ENCODE data around the gene CNOT4. TPM values are rescaled to one million over a fixed set of nuclear protein-coding genes. Genes with fewer than 3 reads are reported as not detected.

CNOT4 gene
- total RNA-seq, 2 experiments from 2014 or later, result 22.1 to 23.3 TPM

DNA sequence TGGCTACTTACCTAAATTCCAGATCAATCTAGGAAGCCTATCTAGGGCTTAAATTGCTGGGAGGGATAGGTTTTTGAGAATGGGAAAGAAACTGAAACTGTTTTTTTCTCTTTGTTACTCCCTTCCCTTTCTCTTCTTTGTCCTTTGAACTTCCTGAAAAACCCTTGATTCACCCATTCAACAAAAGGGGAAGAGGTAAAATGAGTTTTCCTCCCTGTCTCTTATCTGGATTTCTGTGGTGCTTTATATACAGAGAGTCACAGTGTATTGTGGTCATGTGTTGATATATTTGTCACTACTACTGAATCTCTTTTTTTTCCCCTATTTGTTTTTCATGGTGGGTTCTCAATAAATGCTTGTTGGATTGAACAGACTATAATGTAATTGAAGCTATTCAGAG, 28.0 kb upstream of the CNOT4 start:
- Mint-ChIP-seq H3K9me3 (ENCODE audit: insufficient read depth) (no peaks in the 10 kb centered on the region), H3K27me3 (ENCODE audit: low read depth) (peaks cover 20% of the 10 kb centered on the region), H3K27ac (no peak overlapping the region), H3K36me3 (ENCODE audit: low read depth) (no peaks in the 10 kb centered on the region), H3K4me3 (no peak overlapping the region), H3K4me1 (ENCODE audit: low read depth) (no peaks in the 10 kb centered on the region)
- ATAC-seq (no peak), DNase-seq (no peak)
- POLR2A ChIA-PET, result no interaction called here
- CTCF ChIA-PET, result interaction anchor here (1.4 kb wide), 1 partner anchor 12 kb away, joined by 3 read pairs; no protein-coding TSS in a partner anchor

DNA sequence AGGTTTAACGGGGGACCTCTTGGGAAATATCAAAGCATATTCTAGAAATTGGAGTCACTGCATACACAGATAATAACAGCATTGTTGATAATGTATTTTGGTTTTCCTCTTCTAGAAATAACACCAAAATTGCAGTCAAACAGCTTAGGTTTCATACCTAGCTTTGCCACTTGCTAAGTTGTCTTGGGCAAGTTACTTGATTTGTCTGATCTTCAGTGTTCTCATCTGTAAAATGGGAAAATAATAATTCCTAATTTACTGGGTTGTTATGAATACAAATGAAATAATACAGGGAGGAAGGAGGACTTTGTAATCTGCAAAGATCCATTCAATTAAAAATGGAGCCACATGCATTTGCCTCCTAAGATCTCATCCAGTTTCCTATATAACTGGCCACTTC, 27.6 kb upstream of the CNOT4 start:
- ATAC-seq, result no peak
- Mint-ChIP-seq H3K36me3 (ENCODE audit: low read depth) (no peaks in the 10 kb centered on the region), H3K9me3 (ENCODE audit: insufficient read depth) (no peaks in the 10 kb centered on the region), H3K4me3 (no peak overlapping the region), H3K27ac (no peak overlapping the region), H3K4me1 (ENCODE audit: low read depth) (no peaks in the 10 kb centered on the region), H3K27me3 (ENCODE audit: low read depth) (peaks cover 20% of the 10 kb centered on the region)
- no peak for DNase-seq
- CTCF ChIA-PET, result interaction anchor here (1.4 kb wide), 1 partner anchor 13 kb away, joined by 3 read pairs; no protein-coding TSS in a partner anchor
- POLR2A ChIA-PET, result no interaction called here

DNA sequence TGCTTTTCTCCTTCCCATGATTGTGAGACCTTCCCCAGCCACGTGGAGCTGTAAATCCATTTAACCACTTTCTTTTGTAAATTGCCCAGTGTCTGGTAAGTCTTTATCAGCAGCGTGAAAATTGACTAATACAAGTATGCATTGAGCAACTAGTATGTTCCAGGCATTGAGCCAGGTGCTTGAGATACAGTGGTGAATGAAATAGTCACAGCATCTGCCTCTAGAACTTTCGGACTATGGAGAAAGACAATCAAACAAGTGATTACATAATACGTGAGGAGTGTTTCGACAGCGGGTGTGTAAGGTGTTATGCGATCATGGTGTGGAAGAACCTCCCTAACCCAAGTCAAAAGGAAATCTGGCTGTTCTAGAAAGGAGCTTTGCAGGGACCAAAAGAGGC, 26.2 kb upstream of the CNOT4 start:
- H3K27ac Mint-ChIP-seq, result no peak overlapping the region
- DNase-seq (no peak), ATAC-seq (no peak)
- no peaks in the 10 kb centered on the region for H3K4me1 Mint-ChIP-seq (ENCODE audit: low read depth)
- H3K4me3 Mint-ChIP-seq, result no peak overlapping the region
- ChIA-PET POLR2A (no interaction called here), CTCF (no interaction called here)
- no peaks in the 10 kb centered on the region for H3K9me3 Mint-ChIP-seq (ENCODE audit: insufficient read depth)
- no peaks in the 10 kb centered on the region for H3K36me3 Mint-ChIP-seq (ENCODE audit: low read depth)
- H3K27me3 Mint-ChIP-seq (ENCODE audit: low read depth), result peaks cover 23% of the 10 kb centered on the region

- DNase-seq, result no peak
Observed at GRCh38 chr7:135527025-135527424, 17.1 kb upstream of the CNOT4 start.

GRCh38 chr7:135525426-135525825, 15.5 kb upstream of the CNOT4 start:
- Mint-ChIP-seq H3K4me3 (no peak overlapping the region), H3K9me3 (ENCODE audit: insufficient read depth) (no peaks in the 10 kb centered on the region), H3K27me3 (ENCODE audit: low read depth) (peaks cover 3% of the 10 kb centered on the region), H3K4me1 (ENCODE audit: low read depth) (no peaks in the 10 kb centered on the region), H3K27ac (no peak overlapping the region), H3K36me3 (ENCODE audit: low read depth) (no peaks in the 10 kb centered on the region)
- ChIA-PET POLR2A (no interaction called here), CTCF (no interaction called here)
- no peak for ATAC-seq
- no peak for DNase-seq

More at GRCh38 chr7:135527025-135527424, 17.1 kb upstream of the CNOT4 start:
- ATAC-seq, result no peak
- ChIA-PET CTCF (no interaction called here), POLR2A (no interaction called here)
- peaks cover 6% of the 10 kb centered on the region for H3K27me3 Mint-ChIP-seq (ENCODE audit: low read depth)
- H3K9me3 Mint-ChIP-seq (ENCODE audit: insufficient read depth), result no peaks in the 10 kb centered on the region
- H3K27ac Mint-ChIP-seq, result no peak overlapping the region
- no peaks in the 10 kb centered on the region for H3K4me1 Mint-ChIP-seq (ENCODE audit: low read depth)
- no peaks in the 10 kb centered on the region for H3K36me3 Mint-ChIP-seq (ENCODE audit: low read depth)
- H3K4me3 Mint-ChIP-seq, result no peak overlapping the region

GRCh38 chr7:135523146-135523545, 13.2 kb upstream of the CNOT4 start:
- H3K4me1 Mint-ChIP-seq (ENCODE audit: low read depth), result no peaks in the 10 kb centered on the region
- H3K27ac Mint-ChIP-seq, result no peak overlapping the region
- DNase-seq (no peak), ATAC-seq (no peak)
- no peak overlapping the region for H3K4me3 Mint-ChIP-seq
- POLR2A ChIA-PET, result interaction anchor here (0.6 kb wide), 1 partner anchor 63 kb away, joined by 3 read pairs; no protein-coding TSS in a partner anchor
- H3K27me3 Mint-ChIP-seq (ENCODE audit: low read depth), result no peaks in the 10 kb centered on the region
- CTCF ChIA-PET, result interaction anchor here (1.3 kb wide), 1 partner anchor 48 kb away, joined by 4 read pairs; no protein-coding TSS in a partner anchor
- no peaks in the 10 kb centered on the region for H3K9me3 Mint-ChIP-seq (ENCODE audit: insufficient read depth)
- no peaks in the 10 kb centered on the region for H3K36me3 Mint-ChIP-seq (ENCODE audit: low read depth)

DNA sequence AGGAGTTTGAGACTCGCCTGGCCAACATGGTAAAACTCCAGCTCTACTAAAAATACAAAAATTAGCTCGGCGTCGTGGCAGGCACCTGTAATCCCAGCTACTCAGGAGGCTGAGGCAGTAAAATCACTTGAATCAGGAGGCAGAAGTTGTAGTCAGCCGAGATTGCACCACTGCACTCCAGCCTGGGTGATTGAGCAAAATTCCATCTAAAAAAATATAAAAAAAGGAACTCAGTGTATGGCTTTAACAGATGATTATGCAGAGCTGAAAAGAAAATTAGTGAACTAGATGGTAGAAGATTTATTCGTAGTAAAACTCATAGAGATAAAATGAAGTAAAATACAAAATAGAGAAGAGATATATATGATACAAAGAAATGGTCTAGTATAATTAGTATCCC, 12.6 kb upstream of the CNOT4 start:
- H3K4me1 Mint-ChIP-seq (ENCODE audit: low read depth), result no peaks in the 10 kb centered on the region
- DNase-seq, result no peak
- H3K27ac Mint-ChIP-seq, result no peak overlapping the region
- no peak overlapping the region for H3K4me3 Mint-ChIP-seq
- no peak for ATAC-seq
- H3K36me3 Mint-ChIP-seq (ENCODE audit: low read depth), result no peaks in the 10 kb centered on the region
- H3K27me3 Mint-ChIP-seq (ENCODE audit: low read depth), result no peaks in the 10 kb centered on the region
- ChIA-PET POLR2A (no interaction called here), CTCF (interaction anchor here (1.3 kb wide), 1 partner anchor 47 kb away, joined by 4 read pairs; no protein-coding TSS in a partner anchor)
- no peaks in the 10 kb centered on the region for H3K9me3 Mint-ChIP-seq (ENCODE audit: insufficient read depth)

DNA sequence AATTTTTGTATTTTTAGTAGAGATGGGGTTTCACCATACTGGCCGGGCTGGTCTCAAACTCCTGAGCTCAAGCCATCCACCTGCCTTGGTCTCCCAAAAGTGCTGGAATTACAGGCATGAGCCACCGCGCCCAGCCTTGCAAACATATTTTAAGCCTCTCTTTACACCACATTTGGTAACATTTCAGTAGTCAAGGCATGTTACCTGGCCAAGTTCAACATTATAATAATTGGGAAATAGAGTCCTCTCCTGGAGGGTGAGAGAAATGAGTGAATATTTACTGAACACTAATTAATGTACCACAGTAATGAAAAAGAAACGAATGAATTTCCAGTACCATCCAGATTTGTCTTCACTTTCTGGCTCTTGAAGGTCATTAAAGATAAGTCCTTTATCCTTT, 10.0 kb upstream of the CNOT4 start:
- ChIA-PET CTCF (no interaction called here), POLR2A (no interaction called here)
- DNase-seq (no peak), ATAC-seq (no peak)
- Mint-ChIP-seq H3K27me3 (ENCODE audit: low read depth) (no peaks in the 10 kb centered on the region), H3K9me3 (ENCODE audit: insufficient read depth) (no peaks in the 10 kb centered on the region), H3K36me3 (ENCODE audit: low read depth) (no peaks in the 10 kb centered on the region), H3K4me1 (ENCODE audit: low read depth) (no peaks in the 10 kb centered on the region), H3K27ac (no peak overlapping the region), H3K4me3 (no peak overlapping the region)

- Mint-ChIP-seq H3K4me3 (no peak overlapping the region), H3K27ac (no peak overlapping the region), H3K27me3 (ENCODE audit: low read depth) (no peaks in the 10 kb centered on the region), H3K4me1 (ENCODE audit: low read depth) (no peaks in the 10 kb centered on the region), H3K36me3 (ENCODE audit: low read depth) (no peaks in the 10 kb centered on the region), H3K9me3 (ENCODE audit: insufficient read depth) (no peaks in the 10 kb centered on the region)
- POLR2A ChIA-PET, result no interaction called here
- no peak for DNase-seq
- CTCF ChIA-PET, result no interaction called here
- ATAC-seq, result no peak
Observed at GRCh38 chr7:135519233-135519688, 9.4 kb upstream of the CNOT4 start.

DNA sequence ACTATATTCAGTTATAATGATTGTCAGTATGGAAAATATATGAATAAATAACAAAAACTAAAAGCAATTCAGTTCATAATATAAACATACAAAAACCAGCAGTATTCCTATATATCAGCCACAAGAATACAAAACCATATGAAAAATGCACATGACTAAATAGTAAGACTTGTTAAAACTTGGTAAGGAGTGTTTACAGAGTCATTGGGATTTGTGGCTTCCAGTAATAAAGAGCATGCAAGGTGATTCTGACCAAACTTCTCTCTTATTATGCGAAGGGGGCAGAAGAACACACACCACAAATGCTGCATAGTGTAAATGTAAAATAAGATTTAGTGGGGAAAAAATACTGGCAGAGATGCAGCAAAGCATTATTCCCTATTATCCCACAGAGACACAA, 8.8 kb upstream of the CNOT4 start:
- DNase-seq, result no peak
- ChIA-PET POLR2A (no interaction called here), CTCF (no interaction called here)
- no peaks in the 10 kb centered on the region for H3K27me3 Mint-ChIP-seq (ENCODE audit: low read depth)
- no peaks in the 10 kb centered on the region for H3K9me3 Mint-ChIP-seq (ENCODE audit: insufficient read depth)
- H3K4me3 Mint-ChIP-seq, result no peak overlapping the region
- H3K27ac Mint-ChIP-seq, result no peak overlapping the region
- no peaks in the 10 kb centered on the region for H3K36me3 Mint-ChIP-seq (ENCODE audit: low read depth)
- no peaks in the 10 kb centered on the region for H3K4me1 Mint-ChIP-seq (ENCODE audit: low read depth)
- no peak for ATAC-seq

- no peak overlapping the region for H3K27ac Mint-ChIP-seq
- H3K27me3 Mint-ChIP-seq (ENCODE audit: low read depth), result peaks cover 1% of the 10 kb centered on the region
- no peaks in the 10 kb centered on the region for H3K36me3 Mint-ChIP-seq (ENCODE audit: low read depth)
- H3K4me3 Mint-ChIP-seq, result no peak overlapping the region
- ATAC-seq, result no peak
- DNase-seq, result no peak
- no peaks in the 10 kb centered on the region for H3K4me1 Mint-ChIP-seq (ENCODE audit: low read depth)
- ChIA-PET CTCF (no interaction called here), POLR2A (no interaction called here)
- H3K9me3 Mint-ChIP-seq (ENCODE audit: insufficient read depth), result no peaks in the 10 kb centered on the region
Observed at GRCh38 chr7:135517060-135517459, 7.2 kb upstream of the CNOT4 start.

DNA sequence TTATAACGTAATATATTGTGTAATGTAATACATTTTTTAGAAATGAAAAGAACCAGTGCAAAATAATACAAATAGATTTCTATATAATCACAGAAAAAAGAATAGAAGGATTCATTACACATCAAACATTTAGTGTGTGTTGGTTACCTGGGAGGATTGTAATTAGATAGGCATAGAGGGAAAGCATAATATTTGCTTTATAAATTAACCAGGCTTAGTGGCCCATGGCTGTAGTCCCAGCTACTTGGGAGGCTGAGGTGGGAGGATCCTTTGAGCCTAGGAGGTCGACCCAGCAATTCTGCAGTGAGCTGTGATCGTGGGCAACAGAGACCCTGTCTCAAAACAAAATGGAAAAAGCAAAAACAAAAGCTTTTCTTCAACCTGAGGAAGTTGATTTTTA, 5.0 kb upstream of the CNOT4 start:
- CTCF ChIA-PET, result no interaction called here
- Mint-ChIP-seq H3K9me3 (ENCODE audit: insufficient read depth) (no peaks in the 10 kb centered on the region), H3K4me1 (ENCODE audit: low read depth) (no peaks in the 10 kb centered on the region), H3K27ac (no peak overlapping the region), H3K27me3 (ENCODE audit: low read depth) (peaks cover 1% of the 10 kb centered on the region), H3K36me3 (ENCODE audit: low read depth) (no peaks in the 10 kb centered on the region), H3K4me3 (no peak overlapping the region)
- ATAC-seq (no peak), DNase-seq (no peak)
- POLR2A ChIA-PET, result no interaction called here

DNA sequence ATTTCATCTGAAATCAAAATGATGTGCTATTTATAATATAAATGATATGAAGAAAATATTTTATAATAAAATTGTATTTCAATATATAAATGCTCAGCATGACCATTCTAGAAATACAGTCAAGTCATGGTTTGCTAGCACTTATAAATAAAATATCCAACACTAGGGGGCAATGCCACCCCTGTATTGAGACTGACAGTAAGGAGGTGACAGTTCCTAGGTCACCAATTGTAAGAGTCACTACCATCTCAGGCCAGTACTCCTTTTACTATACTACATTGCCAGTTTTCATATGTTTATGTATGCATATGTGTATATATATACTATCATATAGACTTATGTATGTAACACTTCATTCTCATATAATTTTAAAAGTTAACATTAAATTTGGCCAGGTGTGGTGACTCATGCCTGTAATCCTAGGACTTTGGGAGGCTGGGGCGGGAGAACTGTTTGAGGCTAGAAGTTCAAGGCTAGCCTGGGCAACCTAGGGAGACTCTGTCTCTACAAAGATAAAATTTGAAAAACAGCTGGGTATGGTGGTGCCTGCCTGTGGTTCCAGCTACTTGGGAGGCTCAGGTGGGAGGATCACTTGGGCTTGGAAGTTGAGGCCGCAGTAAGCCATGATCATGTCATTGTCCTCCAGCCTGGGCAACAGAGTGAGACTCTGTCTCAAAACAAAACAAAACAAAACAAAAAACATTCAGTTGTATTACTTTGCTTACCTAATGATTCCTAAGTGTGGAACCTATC, 2.4 kb upstream of the CNOT4 start:
- Mint-ChIP-seq H3K36me3 (ENCODE audit: low read depth) (peaks cover 2% of the 10 kb centered on the region), H3K4me3 (no peak overlapping the region), H3K27ac (no peak overlapping the region), H3K27me3 (ENCODE audit: low read depth) (peaks cover 1% of the 10 kb centered on the region), H3K9me3 (ENCODE audit: insufficient read depth) (no peaks in the 10 kb centered on the region), H3K4me1 (ENCODE audit: low read depth) (peaks cover 12% of the 10 kb centered on the region)
- CTCF ChIA-PET, result interaction anchor here (0.8 to 1.0 kb wide), 2 partner anchors 46 to 133 kb away, joined by 4 to 7 read pairs; partner anchors contain the start of gene NUP205
- ATAC-seq (no peak), DNase-seq (peak; percentile 60)
- POLR2A ChIA-PET, result no interaction called here
